VCaP (cell line): ENCODE results near the gene OR5D13.

Experiments used
- H3K27ac ChIP-seq: fragments of 450-650 bp; 2 replicates; pipeline ENCODE4 v1.5.1; 2017
- CTCF ChIP-seq: fragments of 450-650 bp; conservative IDR thresholded peaks from 2 replicates; pipeline ENCODE4 v1.5.1; 2017; ENCODE audit warnings: mild to moderate bottlenecking, moderate library complexity

The OR5D13 gene

GRCh38 chr11:55811067-55811466 lies 37.8 kb downstream of the OR5D13 start, which contains the start of gene OR5L1:
Gene OR5L1 (plus strand): TSS chr11:55811367. CDS start chr11:55811467, 100 bp downstream.
- TF ChIP-seq CTCF, result no peak
- H3K27ac ChIP-seq, result no peak within 1 kb of the TSS

- no peak for TF ChIP-seq CTCF
- H3K27ac ChIP-seq, result no peak within 1 kb of the TSS
Observed at GRCh38 chr11:55819330-55819729, 46.1 kb downstream of the OR5D13 start, which contains the start of gene OR5D18. Gene OR5D18 (plus strand): TSS chr11:55819630. CDS start chr11:55819630, 0 bp downstream.
